CD4-positive, alpha-beta T cell treated with Interleukin-15 for 4 hours (primary cell): ENCODE data around the gene ADAMTS16.

Source experiments
- DNase-seq: peaks from one replicate; pipeline ENCODE4 v3.0.0-alpha.2; 2020; ENCODE audit warnings: low spot score

ADAMTS16 gene

GRCh38 chr5:5145651-5146529 is 5.8 kb downstream of the ADAMTS16 start:
- DNase-seq, result no peak

- DNase-seq, result no peak
Measured at GRCh38 chr5:5146530-5147160, 6.5 kb downstream of the ADAMTS16 start.

DNA sequence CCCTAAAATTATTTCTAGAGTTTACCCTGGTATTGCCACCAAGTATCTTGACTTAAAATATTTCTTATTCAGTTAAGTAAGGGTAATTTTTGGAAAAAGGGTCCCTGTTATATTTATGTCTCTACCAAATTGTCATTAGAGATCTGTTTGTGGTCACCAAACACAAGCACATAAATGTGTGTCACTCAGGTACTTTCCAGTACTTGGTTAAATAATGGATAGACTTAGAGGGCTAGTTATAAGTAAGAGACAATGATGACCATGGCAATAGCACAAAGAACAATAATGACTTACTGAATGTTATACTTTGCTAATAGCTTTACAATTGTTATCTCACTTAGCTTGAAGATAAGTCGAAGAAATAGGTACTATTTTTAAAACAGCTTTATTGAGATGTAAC is 9.0 kb downstream of the ADAMTS16 start:
- no peak for DNase-seq

DNA sequence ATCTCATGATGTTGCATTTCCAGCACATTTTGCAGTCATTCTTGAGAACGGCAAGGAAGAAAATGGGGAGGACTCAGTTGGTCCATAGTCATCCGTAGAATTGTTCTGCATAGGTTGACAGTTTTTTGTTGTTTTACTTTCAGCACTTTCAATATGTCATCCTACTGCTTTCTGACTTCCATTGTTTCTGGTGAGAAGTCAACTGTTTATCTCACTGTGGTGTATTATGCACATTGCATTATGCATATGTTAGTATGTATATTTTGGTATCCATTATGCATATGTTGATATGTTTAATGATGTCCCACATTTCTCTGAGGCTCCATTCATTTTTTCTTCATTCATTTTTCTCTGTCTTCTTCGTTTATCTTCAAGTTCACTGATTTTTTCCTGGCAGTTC is 10.5 kb downstream of the ADAMTS16 start:
- no peak for DNase-seq

GRCh38 chr5:5154733-5155132 is 14.6 kb downstream of the ADAMTS16 start:
- DNase-seq, result no peak

GRCh38 chr5:5155617-5156016 is 15.5 kb downstream of the ADAMTS16 start:
- no peak for DNase-seq

- DNase-seq, result no peak
Measured at GRCh38 chr5:5156471-5157082, 16.4 kb downstream of the ADAMTS16 start.

DNA sequence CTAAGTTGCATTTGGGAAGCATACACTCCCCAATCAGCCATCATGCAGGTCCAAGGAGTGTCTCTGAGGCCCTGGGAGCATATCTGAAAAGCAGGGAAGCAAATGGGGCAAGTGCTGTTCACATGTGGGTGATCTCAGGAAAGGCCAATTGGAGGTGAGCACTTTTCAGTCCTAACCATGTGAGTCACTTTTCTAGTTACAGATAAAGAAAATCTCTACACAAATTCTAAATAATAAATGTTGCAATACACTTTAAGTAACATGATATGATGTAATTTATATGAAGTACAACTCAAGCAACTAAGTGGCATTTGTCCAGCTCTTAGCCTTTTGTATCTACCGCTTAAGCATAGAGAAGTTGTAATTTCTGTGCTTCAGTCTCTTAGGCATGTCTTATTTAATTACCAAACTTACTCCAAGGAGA is 18.4 kb downstream of the ADAMTS16 start:
- DNase-seq, result no peak

DNA sequence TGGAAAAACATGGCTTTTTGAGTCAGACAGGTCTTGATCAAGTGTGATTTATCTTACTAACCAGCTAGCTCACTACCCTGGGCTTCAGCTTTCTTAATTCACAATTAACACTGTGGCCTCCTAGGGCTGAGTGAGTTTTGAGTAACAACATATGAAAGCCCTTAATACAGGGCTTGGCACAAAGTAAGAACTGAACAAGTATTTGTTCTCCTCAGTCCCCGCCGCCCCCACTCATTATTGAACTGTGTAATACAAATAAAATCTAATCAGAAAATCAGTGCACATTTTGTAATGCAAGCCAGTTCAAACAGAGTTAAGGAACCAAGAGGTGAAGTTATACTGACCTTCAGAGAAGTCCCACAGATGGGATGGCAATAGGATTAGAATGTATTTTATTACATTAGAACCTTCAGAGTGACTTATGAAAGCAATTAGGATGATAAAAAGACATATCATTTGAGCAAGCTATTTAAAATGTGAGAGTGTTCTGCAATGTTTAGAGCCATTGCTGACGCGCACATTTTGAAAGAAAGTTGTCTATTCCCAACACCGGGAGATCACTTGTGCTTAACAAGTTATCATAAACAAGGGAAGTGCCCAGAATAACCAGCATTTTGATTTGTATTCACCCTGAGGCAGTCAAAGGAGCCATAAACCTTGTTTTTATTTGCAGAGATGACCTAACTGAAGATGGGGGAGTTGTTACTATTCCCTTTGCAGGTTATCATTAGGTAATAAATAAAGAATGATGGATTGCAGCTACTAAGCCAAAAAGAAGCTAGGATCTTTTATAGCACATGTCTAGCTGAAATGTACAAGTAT is 19.4 kb downstream of the ADAMTS16 start:
- no peak for DNase-seq

GRCh38 chr5:5164163-5164562 is 24.0 kb downstream of the ADAMTS16 start:
- no peak for DNase-seq

DNA sequence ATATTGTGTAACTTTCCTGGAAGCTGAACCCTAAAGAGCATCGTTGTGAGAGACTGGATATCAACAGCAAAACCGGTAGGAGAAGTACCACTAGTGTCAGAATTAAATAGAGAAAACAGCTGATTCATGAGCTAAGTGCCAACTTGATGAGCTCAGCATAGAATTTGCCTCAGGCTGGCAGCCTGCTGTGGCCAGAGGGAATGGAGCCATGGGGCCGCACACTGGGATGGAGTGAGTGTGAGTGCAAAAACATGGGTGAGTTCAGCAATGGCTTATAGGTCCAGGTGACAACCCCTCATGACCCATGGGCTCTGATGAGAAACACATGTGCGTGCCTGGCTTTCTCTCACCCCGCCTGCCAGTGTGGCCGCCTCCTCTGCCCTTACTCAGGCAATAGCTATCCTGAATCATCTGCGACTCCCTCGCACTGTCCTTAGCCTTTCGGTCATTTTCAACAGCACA is 25.4 kb downstream of the ADAMTS16 start:
- no peak for DNase-seq

DNA sequence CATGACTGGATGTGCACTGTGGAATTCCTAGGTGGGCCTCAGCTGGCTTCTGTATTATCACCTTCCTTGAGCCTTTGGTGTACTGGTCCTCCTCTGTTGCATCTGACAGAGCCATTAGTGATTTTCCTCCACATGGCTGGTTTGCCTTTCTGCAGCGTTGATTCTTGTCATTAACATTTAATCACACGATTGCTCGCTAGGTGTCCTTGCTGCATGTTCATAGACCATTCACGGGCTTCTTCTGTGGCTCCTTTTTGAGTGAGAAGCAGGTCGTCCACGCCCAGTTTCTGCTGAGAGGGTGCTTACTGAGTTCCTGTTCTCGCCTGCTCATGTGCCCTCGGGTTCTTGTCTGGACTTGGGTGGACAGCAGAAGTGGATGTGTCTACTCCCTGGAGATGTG is 29.3 kb downstream of the ADAMTS16 start:
- no peak for DNase-seq

- no peak for DNase-seq
Measured at GRCh38 chr5:5178136-5178535, 38.0 kb downstream of the ADAMTS16 start.

- DNase-seq, result no peak
Measured at GRCh38 chr5:5178580-5178979, 38.5 kb downstream of the ADAMTS16 start.

GRCh38 chr5:5179079-5179478 is 38.9 kb downstream of the ADAMTS16 start:
- no peak for DNase-seq

- no peak for DNase-seq
Measured at GRCh38 chr5:5179597-5179996, 39.5 kb downstream of the ADAMTS16 start.

DNA sequence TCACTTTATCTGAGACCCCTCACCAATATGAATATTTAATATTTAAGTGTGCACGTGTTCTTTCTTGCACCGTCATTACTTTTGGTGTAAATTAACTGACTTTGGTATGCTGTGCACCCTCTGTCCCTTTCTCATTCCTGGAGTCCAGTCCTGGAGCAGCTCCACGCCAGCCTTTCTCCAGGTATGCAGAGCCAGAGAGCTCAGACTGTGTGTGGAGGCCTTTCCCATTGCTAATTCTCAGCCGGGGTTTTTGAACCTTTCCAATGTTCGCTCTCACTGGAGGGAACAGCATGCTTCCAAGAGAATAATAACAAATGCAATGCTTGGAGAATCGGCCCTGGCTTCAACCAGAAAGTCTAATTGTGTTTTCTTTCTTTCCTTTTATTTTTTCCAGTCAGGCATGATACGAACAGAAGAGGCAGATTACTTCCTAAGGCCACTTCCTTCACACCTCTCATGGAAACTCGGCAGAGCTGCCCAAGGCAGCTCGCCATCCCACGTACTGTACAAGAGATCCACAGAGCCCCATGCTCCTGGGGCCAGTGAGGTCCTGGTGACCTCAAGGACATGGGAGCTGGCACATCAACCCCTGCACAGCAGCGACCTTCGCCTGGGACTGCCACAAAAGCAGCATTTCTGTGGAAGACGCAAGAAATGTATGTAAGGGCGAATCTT is 41.7 kb downstream of the ADAMTS16 start:
- no peak for DNase-seq

DNA sequence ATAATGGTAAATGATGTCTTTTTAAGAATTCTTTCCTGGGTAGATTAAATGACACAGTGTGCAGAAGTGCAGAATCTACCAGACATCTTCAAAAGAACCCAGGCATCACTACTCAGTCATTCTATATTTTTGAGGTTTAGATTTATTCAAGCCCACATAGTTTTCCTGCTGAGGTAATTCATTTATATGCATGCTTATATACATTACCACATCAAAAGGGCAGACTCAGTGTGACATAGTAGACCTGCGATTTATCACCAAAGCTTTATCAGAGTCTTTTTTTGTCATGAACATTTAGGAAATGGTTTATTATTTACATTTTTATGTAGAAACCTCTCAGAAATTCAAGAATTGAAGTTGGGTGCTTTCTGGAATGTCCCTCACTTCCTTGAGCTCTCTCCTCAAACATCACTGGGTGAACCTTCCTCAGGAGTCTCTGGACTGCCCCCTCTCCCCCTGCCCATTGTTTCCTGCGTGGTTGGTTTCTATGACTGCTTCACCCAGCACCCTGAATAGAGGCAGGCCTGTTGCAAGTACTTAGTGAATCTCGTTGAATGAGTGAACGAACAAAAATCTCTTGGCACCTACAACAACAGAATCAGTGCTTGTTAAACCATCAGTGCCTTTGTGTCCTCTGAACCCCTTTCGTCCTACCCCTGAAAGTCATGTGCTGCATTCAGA is 42.5 kb downstream of the ADAMTS16 start:
- DNase-seq, result no peak

- no peak for DNase-seq
Measured at GRCh38 chr5:5183189-5183699, 43.1 kb downstream of the ADAMTS16 start.

- DNase-seq, result no peak
Measured at GRCh38 chr5:5183933-5184332, 43.8 kb downstream of the ADAMTS16 start.
